Measurements from ENCODE around the gene RLN2.
"Not testable (repeated sequence)": the region's sequence is repeated elsewhere in the genome, so short reads cannot be mapped to it uniquely, and the experiment has no call there.

The RLN2 gene, protein sequence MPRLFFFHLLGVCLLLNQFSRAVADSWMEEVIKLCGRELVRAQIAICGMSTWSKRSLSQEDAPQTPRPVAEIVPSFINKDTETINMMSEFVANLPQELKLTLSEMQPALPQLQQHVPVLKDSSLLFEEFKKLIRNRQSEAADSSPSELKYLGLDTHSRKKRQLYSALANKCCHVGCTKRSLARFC

GRCh38 chr9:5303840-5304795 lies at the start of gene RLN2:
Gene RLN2 (minus strand): TSS chr9:5304716. CDS start chr9:5304580, 136 bp downstream.
- not testable (repeated sequence) for DNase-seq (ENCODE audit: low read depth)

DNA sequence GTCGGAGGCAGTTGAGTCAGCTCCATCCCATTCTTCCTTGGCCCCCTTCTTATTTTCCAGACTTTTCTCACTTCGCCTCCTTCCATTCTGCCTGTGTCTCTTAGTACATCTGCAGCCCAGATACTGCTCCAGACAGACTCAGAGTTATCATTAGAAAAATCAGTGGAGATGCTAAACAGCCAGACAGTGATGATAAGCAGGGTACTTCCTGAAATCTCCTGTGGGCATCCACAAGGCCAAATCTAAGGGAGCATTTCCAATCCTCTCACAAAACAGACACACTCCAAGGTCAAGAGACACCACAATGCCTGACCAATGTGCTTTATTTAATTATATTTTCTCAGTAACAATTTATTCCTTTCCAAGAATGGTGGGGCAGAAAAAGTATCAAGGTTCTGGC lies 49.7 kb upstream of the RLN2 start:
- DNase-seq (ENCODE audit: low read depth) = no peak

GRCh38 chr9:5352637-5353248 lies 48.2 kb upstream of the RLN2 start:
- no peak for DNase-seq (ENCODE audit: low read depth)

GRCh38 chr9:5338992-5339981 lies 34.8 kb upstream of the RLN2 start, which contains the start of gene RLN1:
Gene RLN1 (minus strand): TSS chr9:5339876. CDS start chr9:5339746, 130 bp downstream.
- not testable (repeated sequence) for DNase-seq (ENCODE audit: low read depth)

GRCh38 chr9:5336688-5337087 lies 32.2 kb upstream of the RLN2 start:
- DNase-seq (ENCODE audit: low read depth) = peak; percentile 18

DNA sequence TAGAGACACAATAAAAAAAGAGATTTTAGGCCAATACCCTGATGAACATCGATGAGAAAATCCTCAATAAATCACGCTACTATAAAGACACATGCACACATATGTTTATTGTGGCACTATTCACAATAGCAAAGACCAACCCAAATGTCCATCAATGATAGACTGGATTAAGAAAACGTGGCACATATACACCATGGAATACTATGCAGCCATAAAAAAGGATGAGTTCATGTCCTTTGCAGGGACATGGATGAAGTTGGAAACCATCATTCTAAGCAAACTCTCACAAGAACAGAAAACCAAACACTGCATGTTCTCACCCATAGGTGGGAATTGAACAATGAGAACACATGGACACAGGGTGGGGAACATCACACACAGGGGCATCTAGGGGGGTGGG lies 26.8 kb upstream of the RLN2 start:
- not testable (repeated sequence) for DNase-seq (ENCODE audit: low read depth)

DNA sequence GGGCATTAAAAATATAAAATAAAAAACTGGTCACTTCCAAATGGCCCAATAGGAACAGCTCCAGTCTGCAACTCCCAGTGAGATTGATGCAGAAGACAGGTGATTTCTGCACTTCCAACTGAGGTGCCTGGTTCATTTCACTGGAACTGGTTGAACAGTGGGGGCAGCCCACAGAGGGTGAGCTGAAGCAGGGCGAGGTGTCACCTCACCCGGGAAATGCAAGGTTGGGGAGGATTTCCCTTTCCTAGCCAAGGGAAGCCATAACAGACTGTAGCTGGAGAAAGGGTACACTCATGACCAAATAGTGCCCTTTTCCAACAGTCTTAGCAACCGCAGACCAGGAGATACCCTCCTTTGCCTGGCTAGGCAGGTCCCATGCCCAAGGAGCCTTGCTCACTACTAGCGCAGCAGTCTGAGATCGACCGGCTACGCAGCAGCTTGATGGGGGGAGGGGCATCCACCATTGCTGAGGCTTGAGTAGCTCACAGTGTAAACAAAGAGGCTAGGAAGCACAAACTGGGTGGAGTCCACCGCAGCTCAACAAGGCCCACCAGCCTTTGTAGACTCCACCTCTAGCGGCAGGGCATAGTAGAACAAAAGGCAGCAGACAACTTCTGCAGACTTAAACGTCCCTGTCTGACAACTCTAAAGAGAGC lies 22.5 kb upstream of the RLN2 start:
- DNase-seq (ENCODE audit: low read depth) = peak; percentile 52

DNA sequence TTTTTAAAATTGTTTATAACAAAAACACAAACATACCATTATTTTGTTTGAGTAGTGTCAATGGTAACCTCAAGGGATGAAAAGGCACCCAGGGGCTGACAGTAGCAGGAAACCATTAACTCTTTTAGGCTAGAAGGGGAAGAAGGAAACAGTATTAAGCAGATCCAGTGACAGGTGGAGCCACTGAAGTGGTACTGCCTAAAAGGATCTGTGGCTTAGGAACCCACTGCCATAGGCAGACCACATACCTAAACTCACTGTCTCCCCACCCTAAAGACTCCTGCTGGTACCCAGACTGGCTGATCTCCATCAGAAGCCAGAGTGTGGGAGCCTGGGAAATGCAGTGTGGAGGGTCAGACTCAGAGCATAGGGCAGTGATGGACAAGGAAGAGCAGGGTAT lies 21.7 kb upstream of the RLN2 start:
- DNase-seq (ENCODE audit: low read depth) = no peak

DNA sequence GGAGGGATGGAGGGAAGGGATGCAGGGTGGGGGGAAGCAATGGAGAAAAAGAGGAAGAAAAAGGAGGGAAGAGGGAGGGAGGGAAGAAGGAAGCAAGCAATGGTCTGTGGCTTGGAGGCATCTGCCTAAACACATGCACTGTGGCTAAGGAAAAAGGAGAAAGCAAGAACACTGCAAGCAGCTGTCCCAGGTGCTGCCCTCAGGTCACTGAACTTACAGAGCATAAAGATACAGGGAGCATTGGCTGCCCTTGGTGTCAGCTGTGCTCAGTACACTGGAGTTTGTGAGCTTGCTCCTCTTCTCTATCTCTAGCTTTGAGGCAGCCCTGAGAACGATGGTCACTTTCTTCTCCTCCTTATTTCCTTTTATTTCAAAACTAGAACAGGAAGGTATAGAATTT lies 17.1 kb upstream of the RLN2 start:
- not testable (repeated sequence) for DNase-seq (ENCODE audit: low read depth)

GRCh38 chr9:5321058-5321457 lies 16.5 kb upstream of the RLN2 start:
- DNase-seq (ENCODE audit: low read depth) = no peak

DNA sequence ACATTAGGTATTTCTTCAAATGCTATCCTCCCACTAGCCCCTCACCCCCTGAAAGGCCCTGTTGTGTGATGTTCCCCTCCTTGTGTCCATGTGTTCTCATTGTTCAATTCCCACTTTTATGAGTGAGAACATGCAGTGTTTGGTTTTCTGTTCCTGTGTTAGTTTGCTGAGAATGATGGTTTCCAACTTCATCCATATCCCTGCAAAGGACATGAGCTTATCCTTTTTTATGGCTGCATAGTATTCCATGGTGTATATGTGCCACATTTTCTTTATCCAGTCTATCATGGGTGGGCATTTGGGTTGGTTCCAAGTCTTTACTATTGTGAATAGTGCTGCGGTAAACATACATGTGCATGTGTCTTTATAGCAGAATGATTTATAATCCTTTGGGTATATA lies 11.9 kb upstream of the RLN2 start:
- DNase-seq (ENCODE audit: low read depth) = not testable (repeated sequence)

DNA sequence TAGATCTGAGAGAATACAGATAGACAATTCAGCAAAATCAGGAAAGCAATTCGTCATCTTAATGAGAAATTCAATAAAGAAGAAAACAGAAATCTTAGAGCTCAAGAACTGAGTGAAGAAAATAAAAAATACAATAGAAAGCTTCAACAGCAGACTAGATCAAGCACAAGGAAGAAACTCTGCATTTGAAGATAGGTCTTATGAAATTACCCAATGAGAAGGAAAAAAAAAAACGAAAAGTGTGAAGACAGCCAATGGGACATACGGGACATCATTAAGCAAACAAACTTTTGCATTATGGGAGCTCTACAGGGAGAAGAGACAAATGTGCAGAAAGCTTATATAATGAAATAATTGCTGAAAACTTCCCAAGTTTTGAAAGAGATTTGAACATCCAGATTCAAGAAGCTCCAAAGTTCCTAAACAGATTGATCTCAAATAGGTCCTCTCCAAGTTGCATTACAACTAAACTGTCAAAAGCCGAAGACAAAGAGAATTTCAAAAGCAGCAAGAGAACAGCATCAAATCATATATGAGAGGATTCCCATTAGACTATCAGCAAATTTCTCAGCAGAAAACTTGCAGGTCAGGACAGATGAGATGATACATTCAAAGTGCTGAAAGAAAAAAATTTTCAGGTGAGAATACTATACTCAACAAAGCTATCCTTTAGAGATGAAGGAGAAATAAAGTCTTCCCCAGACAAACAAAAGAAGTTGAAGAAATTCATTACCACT lies 10.8 kb upstream of the RLN2 start:
- DNase-seq (ENCODE audit: low read depth) = no peak

- no peak for DNase-seq (ENCODE audit: low read depth)
Measured at GRCh38 chr9:5310851-5311250, 6.3 kb upstream of the RLN2 start.

GRCh38 chr9:5305741-5306140 lies 1.2 kb upstream of the RLN2 start:
- DNase-seq (ENCODE audit: low read depth) = no peak

GRCh38 chr9:5301544-5301943 lies 3.0 kb downstream of the RLN2 start:
- no peak for DNase-seq (ENCODE audit: low read depth)

DNA sequence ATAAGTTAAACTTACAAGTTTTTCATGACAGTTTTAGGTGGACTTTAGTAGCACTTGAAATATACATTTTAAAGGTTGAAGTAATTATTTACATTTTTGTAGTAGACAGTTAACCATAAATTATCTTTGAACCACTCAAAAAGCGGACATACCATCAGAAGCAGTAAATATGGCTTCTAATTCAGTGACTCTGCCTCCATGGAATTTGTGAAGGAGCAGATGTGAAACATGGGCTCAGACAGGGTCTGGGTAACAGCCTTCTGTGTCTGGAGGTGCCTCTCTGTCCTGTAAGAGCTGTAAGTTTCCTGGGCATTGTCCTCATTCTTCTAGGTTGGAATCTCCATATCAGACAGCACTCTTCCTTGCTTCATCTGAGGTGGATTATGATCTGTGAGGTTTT lies 12.4 kb downstream of the RLN2 start:
- no peak for DNase-seq (ENCODE audit: low read depth)

- no peak for DNase-seq (ENCODE audit: low read depth)
Measured at GRCh38 chr9:5288591-5288990, 15.9 kb downstream of the RLN2 start.

DNA sequence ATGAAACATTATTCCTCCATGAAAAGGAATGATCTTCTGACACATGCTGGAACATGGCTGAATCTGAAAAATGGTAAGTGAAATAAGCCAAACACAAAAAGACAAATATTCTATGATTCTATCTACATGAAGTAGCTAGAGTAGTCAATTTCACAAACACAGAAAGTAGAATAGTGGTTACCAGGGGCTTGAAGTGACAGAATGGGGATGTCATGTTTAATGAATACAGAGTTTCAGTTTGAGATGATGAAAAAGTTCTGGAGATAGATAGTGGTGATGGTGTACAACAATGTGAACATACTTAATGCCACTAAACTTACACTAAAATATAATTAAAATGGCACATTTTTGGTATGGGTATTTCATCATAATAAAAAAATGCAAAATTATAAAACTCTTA lies 18.3 kb downstream of the RLN2 start:
- DNase-seq (ENCODE audit: low read depth) = no peak

DNA sequence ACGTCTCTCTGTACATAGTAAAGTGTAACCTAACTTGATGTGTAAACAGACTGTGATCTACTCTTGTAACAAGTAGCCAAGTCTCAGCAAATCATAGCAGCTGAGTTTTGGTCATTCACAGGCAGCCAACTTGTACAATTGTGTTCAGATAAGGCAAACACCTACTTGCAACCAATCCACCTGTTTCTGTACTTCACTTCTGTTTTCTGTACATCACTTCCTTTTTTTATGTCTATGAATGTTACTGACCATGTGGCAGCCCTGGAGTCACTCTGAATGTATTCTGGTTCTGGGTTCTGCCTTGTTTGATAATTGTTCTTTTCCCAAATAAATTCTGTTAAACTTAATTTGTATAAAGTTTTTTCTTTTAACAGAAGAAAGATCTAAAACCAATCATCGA lies 26.0 kb downstream of the RLN2 start:
- DNase-seq (ENCODE audit: low read depth) = no peak

- DNase-seq (ENCODE audit: low read depth) = no peak
Measured at GRCh38 chr9:5274770-5275169, 29.7 kb downstream of the RLN2 start.
